GM19395 (cell line): ENCODE data around the gene VPS37D.
"Not testable (repeated sequence)": the region's sequence is repeated elsewhere in the genome, so short reads cannot be mapped to it uniquely, and the experiment has no call there.

Source experiments
- ATAC-seq: cut with Tn5 transposase; IDR thresholded peaks from one replicate; pipeline ENCODE4 v1.9.1; 2021; ENCODE audit warnings: mild to moderate bottlenecking, moderate library complexity; ENCODE audit not compliant: unreplicated experiment

VPS37D gene

GRCh38 chr7:73667344-73668102 lies at the start of gene VPS37D:
Gene VPS37D (plus strand): TSS chr7:73667831. CDS start chr7:73667959, 128 bp downstream.
- peak; percentile 85 for ATAC-seq

GRCh38 chr7:73618538-73618937 lies 49.1 kb upstream of the VPS37D start:
- no peak for ATAC-seq

- not testable (repeated sequence) for ATAC-seq
Measured at GRCh38 chr7:73619394-73619793, 48.2 kb upstream of the VPS37D start.

- no peak for ATAC-seq
Measured at GRCh38 chr7:73621168-73622063, 46.2 kb upstream of the VPS37D start.

- no peak for ATAC-seq
Measured at GRCh38 chr7:73622527-73622908, 45.1 kb upstream of the VPS37D start.

- no peak for ATAC-seq
Measured at GRCh38 chr7:73622909-73623797, 44.5 kb upstream of the VPS37D start.

GRCh38 chr7:73623798-73624668 lies 43.6 kb upstream of the VPS37D start, which contains the start of gene MLXIPL:
Gene MLXIPL (minus strand): TSS chr7:73624522. CDS start chr7:73624492, 30 bp downstream.
- ATAC-seq, result no peak

- ATAC-seq, result no peak
Measured at GRCh38 chr7:73624669-73625001, 43.0 kb upstream of the VPS37D start.

GRCh38 chr7:73625276-73625675 lies 42.4 kb upstream of the VPS37D start:
- no peak for ATAC-seq

GRCh38 chr7:73626814-73627213 lies 40.8 kb upstream of the VPS37D start:
- no peak for ATAC-seq

GRCh38 chr7:73628504-73628903 lies 39.1 kb upstream of the VPS37D start:
- no peak for ATAC-seq

- ATAC-seq, result no peak
Measured at GRCh38 chr7:73631558-73631957, 36.1 kb upstream of the VPS37D start.

- ATAC-seq, result no peak
Measured at GRCh38 chr7:73633323-73633722, 34.3 kb upstream of the VPS37D start.

GRCh38 chr7:73633844-73634243 lies 33.8 kb upstream of the VPS37D start:
- no peak for ATAC-seq

GRCh38 chr7:73635428-73636200 lies 32.0 kb upstream of the VPS37D start:
- no peak for ATAC-seq

GRCh38 chr7:73638911-73639310 lies 28.7 kb upstream of the VPS37D start:
- ATAC-seq, result no peak

GRCh38 chr7:73642834-73643233 lies 24.8 kb upstream of the VPS37D start:
- ATAC-seq, result no peak

GRCh38 chr7:73644688-73645286 lies 22.8 kb upstream of the VPS37D start:
- no peak for ATAC-seq

- ATAC-seq, result no peak
Measured at GRCh38 chr7:73645643-73646174, 21.9 kb upstream of the VPS37D start.
